NB4 (cell line): ENCODE data around the gene DMAC2L.

ENCODE experiments used
- POLR2A ChIP-seq: IDR thresholded peaks from 2 replicates; pipeline ENCODE4 v1.6.1; 2011; ENCODE audit warnings: mild to moderate bottlenecking; ENCODE audit not compliant: insufficient read length; ENCODE audit errors: extremely low read depth
- TF ChIP-seq, protein P1 (sequence below): IDR thresholded peaks from one replicate; pipeline ENCODE4 v1.5.1; 2012; ENCODE audit warnings: low read depth, low read length

DNA sequence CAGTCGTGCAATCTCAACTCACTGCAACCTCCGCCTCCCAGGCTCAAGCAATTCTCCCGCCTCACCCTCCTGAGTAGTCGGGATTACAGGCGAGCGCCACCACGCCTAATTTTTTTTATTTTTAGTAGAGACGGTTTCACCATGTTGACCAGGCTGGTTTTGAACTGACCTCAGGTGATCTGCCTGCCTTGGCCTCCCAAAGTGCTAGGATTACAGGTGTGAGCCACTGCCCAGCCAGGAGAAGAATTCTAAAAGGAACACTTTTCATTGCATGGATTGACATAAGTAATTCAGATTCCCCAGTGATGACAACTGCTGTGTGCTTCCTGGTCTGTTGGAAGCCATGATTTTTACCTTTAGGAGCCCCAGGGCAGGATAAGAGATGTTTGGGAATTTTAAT lies 22.1 kb downstream of the DMAC2L start:
- TF ChIP-seq, protein P1, sequence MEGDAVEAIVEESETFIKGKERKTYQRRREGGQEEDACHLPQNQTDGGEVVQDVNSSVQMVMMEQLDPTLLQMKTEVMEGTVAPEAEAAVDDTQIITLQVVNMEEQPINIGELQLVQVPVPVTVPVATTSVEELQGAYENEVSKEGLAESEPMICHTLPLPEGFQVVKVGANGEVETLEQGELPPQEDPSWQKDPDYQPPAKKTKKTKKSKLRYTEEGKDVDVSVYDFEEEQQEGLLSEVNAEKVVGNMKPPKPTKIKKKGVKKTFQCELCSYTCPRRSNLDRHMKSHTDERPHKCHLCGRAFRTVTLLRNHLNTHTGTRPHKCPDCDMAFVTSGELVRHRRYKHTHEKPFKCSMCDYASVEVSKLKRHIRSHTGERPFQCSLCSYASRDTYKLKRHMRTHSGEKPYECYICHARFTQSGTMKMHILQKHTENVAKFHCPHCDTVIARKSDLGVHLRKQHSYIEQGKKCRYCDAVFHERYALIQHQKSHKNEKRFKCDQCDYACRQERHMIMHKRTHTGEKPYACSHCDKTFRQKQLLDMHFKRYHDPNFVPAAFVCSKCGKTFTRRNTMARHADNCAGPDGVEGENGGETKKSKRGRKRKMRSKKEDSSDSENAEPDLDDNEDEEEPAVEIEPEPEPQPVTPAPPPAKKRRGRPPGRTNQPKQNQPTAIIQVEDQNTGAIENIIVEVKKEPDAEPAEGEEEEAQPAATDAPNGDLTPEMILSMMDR, result no peak
- TF ChIP-seq POLR2A, result no peak
